MCF 10A (cell line): ENCODE results near the gene DIO1. TPM values are rescaled to one million over a fixed set of nuclear protein-coding genes. Genes with fewer than 3 reads are reported as not detected.
A peak's percentile ranks its signal among the peaks of the same experiment; 100 is the strongest.

Experiments
- BruUV-seq: library from RNA; stranded (reverse); fragments of 400-500 nt; replicated peaks from 2 replicates; lab custom pipeline; 2021; lab: Mats Ljungman, UMichigan
- CTCF ChIA-PET: fragments of 300-600 bp; sonication (Branson Sonifier 250); formaldehyde crosslinking; extraction: SDS; loops from one replicate; lab custom pipeline; 2021; ENCODE audit warnings: antibody characterized with exemption, inconsistent platforms; lab: Yijun Ruan, JAX
- POLR2A ChIA-PET: fragments of 300-600, 350-650 bp; sonication (Branson Sonifier 250); formaldehyde crosslinking; extraction: SDS; loops from one replicate; lab custom pipeline; 2020; ENCODE audit warnings: antibody characterized with exemption, inconsistent platforms; lab: Yijun Ruan, JAX
- DNase-seq: peaks from one replicate; pipeline ENCODE4 v3.0.0-alpha.2; 2018; ENCODE audit not compliant: unreplicated experiment
- H3K27ac Mint-ChIP-seq: one replicate; pipeline ENCODE4 v1.8.0; 2022; ENCODE audit warnings: mild to moderate bottlenecking, low read depth, mixed read lengths; ENCODE audit not compliant: unreplicated experiment
- H3K27me3 Mint-ChIP-seq: one replicate; pipeline ENCODE4 v1.8.0; 2022; ENCODE audit warnings: mixed read lengths; ENCODE audit not compliant: insufficient read depth, unreplicated experiment
- H3K36me3 Mint-ChIP-seq: one replicate; pipeline ENCODE4 v1.8.0; 2022; ENCODE audit warnings: mild to moderate bottlenecking, moderate library complexity, mixed read lengths; ENCODE audit not compliant: insufficient read depth, unreplicated experiment
- H3K4me1 Mint-ChIP-seq: one replicate; pipeline ENCODE4 v1.8.0; 2022; ENCODE audit warnings: mixed read lengths; ENCODE audit not compliant: insufficient read depth, unreplicated experiment
- H3K4me3 Mint-ChIP-seq: one replicate; pipeline ENCODE4 v1.8.0; 2022; ENCODE audit warnings: mild to moderate bottlenecking, moderate library complexity, mixed read lengths; ENCODE audit not compliant: unreplicated experiment
- H3K9me3 Mint-ChIP-seq: one replicate; pipeline ENCODE4 v1.8.0; 2022; ENCODE audit warnings: mixed read lengths; ENCODE audit not compliant: unreplicated experiment
- CTCF ChIP-seq: fragments of 200-600 bp; IDR thresholded peaks from one replicate; pipeline ENCODE4 v1.8.0; 2022; ENCODE audit warnings: antibody characterized with exemption, mild to moderate bottlenecking; ENCODE audit not compliant: unreplicated experiment
- intact Hi-C: fragments of 100-400 bp; cut with micrococcal nuclease; formaldehyde crosslinking; loops from 2 replicates; pipeline ENCODE4 v1.14.1; 2022
- total RNA-seq: library from RNA; stranded (reverse); gene quantifications from 2 replicates; pipeline ENCODE4 v1.2.3, GENCODE V29; 2022

The DIO1 gene
- total RNA-seq, 1 experiment from 2014 or later, result not detected

GRCh38 chr1:53896635-53897229 is 2.7 kb downstream of the DIO1 start:
- CTCF ChIA-PET, result interaction anchor here (0.7 to 1.8 kb wide), 3 partner anchors 13 to 63 kb away, joined by 3 to 6 read pairs (median 4); no protein-coding TSS in a partner anchor
- POLR2A ChIA-PET, result interaction anchor here (0.6 to 1.4 kb wide), 8 partner anchors 15 to 59 kb away, joined by 3 to 5 read pairs (median 3); partner anchors contain the start of genes IFT25, LRRC42 and NDC1
- Mint-ChIP-seq H3K4me1 (peaks cover 6% of the 10 kb centered on the region), H3K36me3 (no peaks in the 10 kb centered on the region), H3K4me3 (no peak overlapping the region), H3K27ac (peak overlapping the region; percentile 36), H3K9me3 (no peaks in the 10 kb centered on the region), H3K27me3 (no peaks in the 10 kb centered on the region)
- DNase-seq, result peak; percentile 66
- no TSS peak for BruUV-seq
- TF ChIP-seq CTCF, result no peak
- intact Hi-C loops, result no loop called here

DNA sequence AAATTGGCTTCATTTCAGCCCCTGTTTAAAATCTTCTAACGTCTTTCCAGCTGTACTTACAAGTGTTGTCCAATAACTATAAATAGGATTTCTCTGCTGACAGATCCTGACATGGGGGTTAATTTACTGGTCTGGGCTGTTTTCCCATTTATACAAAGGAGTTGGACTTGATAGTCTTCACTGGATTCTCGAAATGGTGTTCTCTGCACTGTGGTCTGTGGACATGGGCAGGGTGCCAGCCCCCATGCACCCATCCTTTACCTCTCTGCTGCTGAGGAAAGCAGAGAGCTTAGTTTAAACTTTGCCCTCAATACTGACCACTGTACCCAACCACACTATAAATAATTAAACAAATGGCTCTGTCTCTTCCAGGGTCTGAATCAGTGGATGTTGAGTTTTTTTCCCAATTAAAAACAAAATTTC is 5.2 kb downstream of the DIO1 start:
- intact Hi-C loops, result no loop called here
- no peak for DNase-seq
- POLR2A ChIA-PET, result interaction anchor here (1.4 kb wide), 1 partner anchor 11 kb away, joined by 7 read pairs; no protein-coding TSS in a partner anchor

GRCh38 chr1:53899708-53900107 is 5.7 kb downstream of the DIO1 start:
- ChIA-PET POLR2A (interaction anchor here (1.4 to 1.8 kb wide), 2 partner anchors 11 to 45 kb away, joined by 6 to 7 read pairs; partner anchors contain the start of gene IFT25), CTCF (interaction anchor here (0.8 to 1.8 kb wide), 6 partner anchors 12 to 60 kb away, joined by 3 to 5 read pairs (median 4); no protein-coding TSS in a partner anchor)
- H3K4me1 Mint-ChIP-seq, result peaks cover 6% of the 10 kb centered on the region

More for the DNA sequence above, 5.2 kb downstream of the DIO1 start:
- CTCF ChIA-PET, result interaction anchor here (1.0 to 1.8 kb wide), 5 partner anchors 11 to 61 kb away, joined by 3 to 5 read pairs (median 4); no protein-coding TSS in a partner anchor
- TF ChIP-seq CTCF, result no peak
- BruUV-seq, result no TSS peak
- Mint-ChIP-seq H3K27me3 (no peaks in the 10 kb centered on the region), H3K9me3 (no peaks in the 10 kb centered on the region), H3K4me1 (peaks cover 6% of the 10 kb centered on the region), H3K36me3 (no peaks in the 10 kb centered on the region), H3K27ac (no peak overlapping the region), H3K4me3 (no peak overlapping the region)

More at GRCh38 chr1:53899708-53900107, 5.7 kb downstream of the DIO1 start:
- no TSS peak for BruUV-seq
- H3K4me3 Mint-ChIP-seq, result no peak overlapping the region
- H3K27me3 Mint-ChIP-seq, result no peaks in the 10 kb centered on the region
- TF ChIP-seq CTCF, result no peak
- no peak overlapping the region for H3K27ac Mint-ChIP-seq
- intact Hi-C loops, result loop anchor here (5.0 kb wide), 1 partner anchor 237 kb away; no protein-coding TSS in a partner anchor
- no peaks in the 10 kb centered on the region for H3K9me3 Mint-ChIP-seq
- H3K36me3 Mint-ChIP-seq, result no peaks in the 10 kb centered on the region
- DNase-seq, result no peak
